ENCODE results near the gene SPPL2C. TPM values are rescaled to one million over a fixed set of nuclear protein-coding genes. Genes with fewer than 3 reads are reported as not detected.

The SPPL2C gene
- total and polyA plus RNA-seq, 2 of the 8 experiments (the other 6 are each of a cell fraction or from before 2014, with no cell fraction given) = not detected

DNA sequence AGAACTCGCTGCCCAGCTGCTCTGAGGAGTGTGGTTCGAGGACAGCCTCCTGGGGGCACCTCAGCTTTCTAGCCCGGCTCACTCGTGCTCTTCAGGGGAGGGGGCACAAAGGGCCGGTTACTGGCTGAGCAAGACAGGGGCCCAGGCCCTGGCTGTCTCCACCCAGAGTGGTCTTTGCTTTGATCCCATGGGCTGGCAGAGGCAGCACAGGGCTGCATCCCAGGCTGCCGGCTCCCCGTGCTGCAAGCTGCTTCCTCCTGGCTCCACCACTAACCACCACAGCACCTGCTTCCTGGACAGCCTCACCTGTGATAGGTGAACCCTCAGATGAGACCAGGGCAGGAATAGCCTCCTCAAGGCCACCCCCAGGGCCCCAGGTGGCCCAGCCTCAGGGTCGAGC lies 6.8 kb downstream of the SPPL2C start:
- FAIRE-seq (no peak), DNase-seq (ENCODE audit: low read depth in 1 of 2, low spot score in 2 of 2) (no peak)
- Histone ChIP-seq H3K4me1 (replicated peaks in 1 of 4; ENCODE audit: control insufficient read depth in 3 of 4, insufficient read depth in 4 of 4, low read length in 3 of 4) (0 out of 7 replicates have a peak, but pooled peaks cover 0 to 3% (median 0%) of the 10 kb centered on the region in 4 experiments), H2AFZ (ENCODE audit: low read length) (no peak overlapping the region), H3K4me2 (ENCODE audit: insufficient read depth in 1 of 2, low read depth in 2 of 2, low read length in 2 of 2) (no peak overlapping the region), H2BK5ac (ENCODE audit: low read depth, low read length) (no peak overlapping the region), H3K56ac (replicated peaks; ENCODE audit: insufficient read length, low read depth, low read length) (no peak overlapping the region), H4K91ac (replicated peaks; ENCODE audit: insufficient read length, low read length) (no peak overlapping the region), H3K9me3 (ENCODE audit: insufficient read depth in 2 of 2, low read depth in 1 of 2, low read length in 1 of 2) (no peaks in the 10 kb centered on the region), H2BK15ac (ENCODE audit: low read length) (no peak overlapping the region), H4K20me1 (replicated peaks in 1 of 2; ENCODE audit: control insufficient read depth in 1 of 2, insufficient read depth in 2 of 2, low read length in 2 of 2) (peaks cover 0 to 2% of the 10 kb centered on the region in 2 experiments), H3K23ac (ENCODE audit: insufficient read length) (no peak overlapping the region), H3K18ac (ENCODE audit: extremely low read depth, low read length) (no peak overlapping the region), H4K8ac (ENCODE audit: extremely low read depth, insufficient read depth, low read length) (0 out of 2 replicates have a peak overlapping the region, but pooled peaks have one; percentile 59), H3K14ac (ENCODE audit: insufficient read length) (no peak overlapping the region), H3K23me2 (ENCODE audit: low read depth, low read length) (no peaks in the 10 kb centered on the region), H2AK5ac (ENCODE audit: low read depth, low read length) (no peak overlapping the region), H3K27me3 (replicated peaks in 1 of 4; ENCODE audit: control insufficient read depth in 3 of 4, extremely low read depth in 1 of 4, insufficient read depth in 3 of 4, low read length in 3 of 4) (peaks cover 0 to 4% (median 0%) of the 10 kb centered on the region in 4 experiments; a peak in 2 of 7 replicates), H2BK120ac (replicated peaks; ENCODE audit: low read depth, low read length) (no peak overlapping the region), H3K4me3 (ENCODE audit: extremely low read depth in 1 of 4, insufficient read depth in 2 of 4, low read depth in 3 of 4, low read length in 4 of 4) (no peak overlapping the region), H3K79me2 (ENCODE audit: control insufficient read depth in 1 of 2, insufficient read depth in 2 of 2, low read length in 2 of 2) (no peaks in the 10 kb centered on the region), H4K5ac (ENCODE audit: insufficient read length, low read depth, low read length) (no peak overlapping the region), H2BK20ac (ENCODE audit: low read length) (no peak overlapping the region), H3K9ac (replicated peaks in 1 of 4; ENCODE audit: extremely low read depth in 1 of 4, low read depth in 3 of 4, low read length in 3 of 4) (no peak overlapping the region; a peak in 2 of 7 replicates), H3K27ac (ENCODE audit: low read depth, low read length) (no peak overlapping the region), H3K79me1 (ENCODE audit: low read depth, low read length) (no peaks in the 10 kb centered on the region), H3K36me3 (ENCODE audit: control insufficient read depth in 2 of 4, insufficient read depth in 4 of 4, low read length in 3 of 4) (no peaks in the 10 kb centered on the region), H3K4ac (replicated peaks; ENCODE audit: insufficient read length, low read depth, low read length) (no peak overlapping the region), H2BK12ac (ENCODE audit: low read depth, low read length) (no peak overlapping the region)
- TF ChIP-seq USF2 (IDR thresholded peaks at IDR 0.05; ENCODE audit: low read length) = no peak
- no peak for TF ChIP-seq CREB1 (IDR thresholded peaks at IDR 0.05)
- no peak for TF ChIP-seq BCL11A (IDR thresholded peaks at IDR 0.05; ENCODE audit: low read depth in 2 of 2, low read length in 2 of 2)
- no peak for TF ChIP-seq POLR2AphosphoS5 (IDR thresholded peaks at IDR 0.05; ENCODE audit: low read depth, low read length)
- no peak for TF ChIP-seq JUND (IDR thresholded peaks at IDR 0.05; ENCODE audit: low read length)
- TF ChIP-seq RXRA (IDR thresholded peaks at IDR 0.05; ENCODE audit: insufficient read depth, low read depth, low read length) = no peak
- TF ChIP-seq BRCA1 (IDR thresholded peaks at IDR 0.05; ENCODE audit: low read depth, low read length) = no peak
- no peak for TF ChIP-seq TBP (IDR thresholded peaks at IDR 0.05; ENCODE audit: low read depth, low read length)
- no peak for TF ChIP-seq EGR1 (IDR thresholded peaks at IDR 0.05; ENCODE audit: borderline replicate concordance, low read depth, low read length)
- WGBS, 2 experiments (ENCODE audit: extremely low coverage in 1 of 2, insufficient coverage in 1 of 2, insufficient read length in 1 of 2, insufficient replicate concordance in 2 of 2, low coverage in 1 of 2, low lambda C conversion rate in 2 of 2, missing lambda C conversion rate in 1 of 2) = 70% methylated on average over 8 of the region's 8 CpGs; no CpG with 5 or more reads in 1 of the 2 experiments
- ChIA-PET POLR2A (ENCODE audit: partially characterized antibody) (interaction anchor here (1.1 kb wide), 1 partner anchor 55 kb away, joined by 3 read pairs; no protein-coding TSS in a partner anchor), CTCF (ENCODE audit: partially characterized antibody) (interaction anchor here (0.6 to 8.1 kb wide), 38 partner anchors 8 to 455 kb away, joined by 3 to 137 read pairs (median 6); partner anchors contain the start of genes CRHR1 and SPPL2C)

Measured in H1 (cell line).